RWPE1 (cell line): ENCODE results near the gene SKOR1.

Experiments
- CTCF ChIA-PET: fragments of 350-600 bp; sonication (Branson Sonifier 250); formaldehyde crosslinking; extraction: SDS; loops from one replicate; lab custom pipeline; 2021; lab: Yijun Ruan, JAX
- POLR2A ChIA-PET: fragments of 400-600 bp; formaldehyde crosslinking; extraction: SDS; loops from one replicate; lab custom pipeline; 2020; ENCODE audit warnings: antibody characterized with exemption; ENCODE audit not compliant: low non-redundant PET; lab: Yijun Ruan, JAX
- DNase-seq: peaks from one replicate; pipeline ENCODE4 v3.0.0; 2012; ENCODE audit warnings: low spot score
- H3K27ac ChIP-seq: fragments of 450-650 bp; 2 replicates; pipeline ENCODE4 v1.5.1; 2017
- CTCF ChIP-seq: fragments of 450-650 bp; conservative IDR thresholded peaks from 2 replicates; pipeline ENCODE4 v1.5.1; 2017; ENCODE audit warnings: low read depth, mild to moderate bottlenecking

Gene SKOR1

DNA sequence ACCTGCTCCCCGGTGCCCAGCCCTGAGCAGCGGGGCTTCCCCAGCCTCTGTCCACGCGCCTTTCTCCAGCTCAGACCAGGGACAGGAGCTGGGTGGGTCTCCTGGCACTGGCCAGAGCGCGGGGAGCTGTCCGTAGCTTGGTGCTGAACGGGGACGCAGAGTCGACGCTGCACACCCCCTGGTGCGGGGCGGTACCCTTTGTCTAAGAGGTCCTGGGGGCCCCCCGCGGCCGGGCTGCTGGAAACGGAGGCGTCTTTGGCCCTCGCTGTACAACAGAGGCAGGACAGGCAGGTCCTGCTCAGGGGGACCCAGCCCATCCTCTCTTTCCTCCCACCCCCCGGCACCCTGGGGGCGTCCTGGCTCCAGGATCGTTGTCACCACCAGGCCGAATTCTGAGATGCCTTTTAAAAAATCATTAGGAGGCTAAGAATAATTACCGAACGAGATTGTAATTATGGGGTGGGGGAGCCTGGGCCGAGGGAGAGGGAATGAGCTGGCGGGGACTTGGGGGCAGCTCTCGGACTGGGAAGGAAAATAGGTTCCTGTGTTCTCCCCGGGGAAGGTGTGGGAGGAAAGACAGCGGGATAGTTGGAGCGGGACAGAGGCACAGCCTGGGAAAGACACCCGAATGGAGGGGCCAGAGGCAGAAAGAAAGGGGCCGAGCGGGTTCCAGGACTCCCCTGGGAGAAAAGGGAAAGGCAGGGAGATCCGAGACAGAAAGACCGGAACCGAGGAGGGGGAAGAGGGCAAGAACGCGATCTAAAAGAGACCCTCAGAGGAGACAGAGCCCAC lies 4.1 kb upstream of the SKOR1 start:
- CTCF ChIA-PET, result interaction anchor here (0.7 kb wide), 1 partner anchor 162 kb away, joined by 3 read pairs; no protein-coding TSS in a partner anchor
- no peak overlapping the region for H3K27ac ChIP-seq
- peak; percentile 76 for DNase-seq
- TF ChIP-seq CTCF, result no peak
- POLR2A ChIA-PET, result no interaction called here

- no peak for TF ChIP-seq CTCF
- CTCF ChIA-PET, result interaction anchor here (0.6 to 0.7 kb wide), 2 partner anchors 162 to 395 kb away, joined by 3 to 4 read pairs; no protein-coding TSS in a partner anchor
- no peak for DNase-seq
- H3K27ac ChIP-seq, result no peak overlapping the region
- POLR2A ChIA-PET, result no interaction called here
These were observed 3.4 kb upstream of the SKOR1 start for GRCh38 chr15:67821784-67822440.

GRCh38 chr15:67822537-67823313 lies 2.6 kb upstream of the SKOR1 start:
- POLR2A ChIA-PET, result no interaction called here
- no peak overlapping the region for H3K27ac ChIP-seq
- no peak for DNase-seq
- CTCF ChIA-PET, result interaction anchor here (0.6 kb wide), 1 partner anchor 394 kb away, joined by 4 read pairs; no protein-coding TSS in a partner anchor
- TF ChIP-seq CTCF, result no peak

- H3K27ac ChIP-seq, result no peak overlapping the region
- ChIA-PET CTCF (interaction anchor here (0.6 to 1.0 kb wide), 3 partner anchors 145 to 345 kb away, joined by 3 to 5 read pairs (median 4); no protein-coding TSS in a partner anchor), POLR2A (no interaction called here)
- TF ChIP-seq CTCF, result no peak
- no peak for DNase-seq
These were observed 1.8 kb upstream of the SKOR1 start for GRCh38 chr15:67823314-67824196.

- TF ChIP-seq CTCF, result no peak
- CTCF ChIA-PET, result interaction anchor here (0.6 to 1.1 kb wide), 6 partner anchors 20 to 520 kb away, joined by 3 to 5 read pairs (median 3); no protein-coding TSS in a partner anchor
- H3K27ac ChIP-seq, result no peak overlapping the region
- DNase-seq, result no peak
- POLR2A ChIA-PET, result no interaction called here
These were observed 926 bp upstream of the SKOR1 start for GRCh38 chr15:67824197-67824968.
